IPS DF 19.7 (cell line): Measurements from ENCODE around the gene PPP1R12A.
A peak's percentile ranks its signal among the peaks of the same experiment; 100 is the strongest.
"Not testable (repeated sequence)": the region's sequence is repeated elsewhere in the genome, so short reads cannot be mapped to it uniquely, and the experiment has no call there.

Experiments used
- DNase-seq: peaks from one replicate; pipeline ENCODE4 v3.0.0-alpha.2; 2013; ENCODE audit warnings: low read depth, low spot score

The PPP1R12A gene

GRCh38 chr12:79891506-79892162, 43.3 kb downstream of the PPP1R12A start:
- DNase-seq: no peak

DNA sequence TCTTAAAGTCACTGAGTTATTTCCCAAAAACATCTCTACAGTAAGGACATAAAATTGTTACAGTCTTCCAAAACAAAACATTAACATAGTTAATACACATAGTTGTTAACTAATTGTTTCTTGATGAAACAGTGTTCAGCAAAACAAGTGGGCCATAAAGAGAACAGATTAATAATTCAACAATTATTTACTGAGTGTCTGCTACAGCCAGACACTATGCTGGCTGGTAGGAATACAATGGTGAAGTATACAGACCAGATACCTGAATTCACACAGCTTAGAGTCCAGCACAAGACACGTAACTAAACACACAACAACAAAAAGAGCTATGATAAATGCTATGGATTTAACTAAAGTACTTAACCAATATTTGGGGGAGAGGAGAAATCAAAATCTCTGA, 47.0 kb downstream of the PPP1R12A start:
- DNase-seq: no peak

DNA sequence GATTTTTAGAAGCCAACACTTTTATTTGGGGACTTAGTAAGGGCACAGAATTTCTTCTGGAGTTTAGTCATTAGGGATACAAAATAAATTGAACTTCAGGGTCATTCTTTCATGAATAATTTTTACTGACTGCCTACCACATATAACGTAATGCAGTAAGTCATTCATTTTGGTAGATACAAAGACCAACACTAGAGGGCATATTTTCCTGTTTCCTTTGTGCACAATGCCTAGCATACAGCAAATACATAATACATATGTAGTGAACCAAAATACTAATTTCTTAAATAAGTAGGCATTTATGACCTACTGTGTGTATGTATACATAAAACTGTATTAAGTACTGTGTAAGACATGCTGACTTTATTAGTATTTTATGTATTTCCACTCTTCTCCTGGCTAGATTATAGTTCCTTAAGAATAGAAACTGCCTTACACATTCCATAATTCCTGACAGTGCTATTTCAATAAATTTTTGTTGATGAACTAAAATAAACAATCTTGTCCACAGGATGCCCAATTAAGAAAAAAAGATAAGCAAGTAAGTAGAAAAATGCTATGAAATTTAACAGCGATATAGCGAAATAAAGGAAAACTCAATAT, 47.9 kb downstream of the PPP1R12A start:
- DNase-seq: no peak

GRCh38 chr12:79885911-79886490, 48.9 kb downstream of the PPP1R12A start:
- DNase-seq: no peak

GRCh38 chr12:79884401-79885006, 50.4 kb downstream of the PPP1R12A start:
- DNase-seq: no peak

DNA sequence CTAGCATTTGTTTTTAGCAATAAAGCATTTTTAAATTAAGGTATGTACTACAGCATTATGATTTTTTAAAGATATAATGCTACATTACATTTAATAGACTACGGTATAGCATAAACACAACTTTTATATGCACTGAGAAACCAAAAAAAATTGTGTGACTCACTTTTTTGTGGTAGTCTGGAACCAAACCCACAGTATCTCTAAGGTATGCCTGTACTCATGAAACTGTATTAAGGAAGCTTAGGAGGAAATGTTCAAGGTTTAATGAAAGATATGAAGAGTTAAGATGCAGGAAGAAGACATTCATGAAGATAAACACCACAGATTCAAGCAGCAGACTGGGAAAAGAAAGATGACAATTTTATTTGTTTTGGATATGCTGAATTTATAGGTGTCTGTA, 51.7 kb downstream of the PPP1R12A start:
- no peak for DNase-seq

DNA sequence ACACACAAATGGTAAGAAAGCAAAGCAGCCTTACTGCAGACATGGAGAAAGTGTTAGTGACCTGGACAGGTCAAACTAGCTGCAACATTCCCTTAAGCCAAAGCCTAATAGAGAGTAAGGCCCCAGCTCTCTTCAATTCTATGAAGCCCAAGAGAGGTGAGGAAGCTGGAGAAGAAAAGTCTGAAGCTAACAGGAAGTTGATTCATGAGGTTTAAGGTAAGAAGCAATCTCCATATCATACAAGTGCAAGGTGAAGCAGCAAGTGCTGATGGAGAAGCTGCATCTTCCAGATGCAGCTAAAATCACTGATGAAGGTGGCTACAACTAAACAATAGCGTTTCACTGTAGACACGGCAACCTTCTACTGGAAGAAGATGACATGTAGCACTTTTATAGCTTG, 53.5 kb downstream of the PPP1R12A start:
- no peak for DNase-seq

GRCh38 chr12:79878506-79878905, 56.4 kb downstream of the PPP1R12A start:
- DNase-seq: not testable (repeated sequence)

- no peak for DNase-seq
Measured at GRCh38 chr12:79877246-79877645, 57.7 kb downstream of the PPP1R12A start.

DNA sequence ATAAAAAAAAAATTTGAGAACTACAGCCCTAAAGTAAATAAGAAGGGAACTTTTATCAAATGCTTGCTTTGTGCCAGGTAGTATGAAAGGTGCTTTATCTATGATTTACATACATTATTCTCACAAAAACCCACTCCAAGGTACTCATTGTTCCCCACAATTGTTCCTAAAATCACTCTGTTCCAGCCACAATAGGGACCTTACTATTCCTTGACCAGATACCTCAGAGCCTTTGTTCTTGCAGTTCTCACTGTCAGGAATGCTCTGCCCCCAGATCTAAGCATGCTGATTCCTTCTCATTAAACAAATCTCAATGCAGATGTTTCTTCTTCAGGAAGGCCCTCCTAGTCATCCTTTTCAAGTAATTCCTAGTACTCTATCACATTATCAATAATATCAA, 60.2 kb downstream of the PPP1R12A start:
- DNase-seq: peak; percentile 35

GRCh38 chr12:79873201-79873600, 61.7 kb downstream of the PPP1R12A start:
- DNase-seq: no peak

DNA sequence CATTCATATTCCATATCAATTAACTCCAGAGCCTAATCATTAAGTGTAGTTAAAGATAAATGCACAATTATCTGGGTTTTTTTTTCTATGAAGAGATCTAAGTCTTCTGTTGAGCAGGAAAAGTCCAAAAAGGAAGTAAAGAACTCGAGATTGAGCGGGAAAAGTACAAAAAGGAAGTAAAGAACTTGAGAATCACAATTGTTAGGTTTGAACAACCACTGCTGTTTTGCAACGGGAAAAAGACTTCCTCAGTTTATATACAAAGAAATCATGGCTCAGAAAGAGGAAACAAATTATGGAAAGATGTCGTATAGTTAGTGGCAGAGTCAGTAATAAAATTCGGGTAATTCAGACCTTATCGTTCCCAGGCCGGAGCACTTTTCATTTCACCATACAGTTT, 63.3 kb downstream of the PPP1R12A start:
- DNase-seq: no peak

DNA sequence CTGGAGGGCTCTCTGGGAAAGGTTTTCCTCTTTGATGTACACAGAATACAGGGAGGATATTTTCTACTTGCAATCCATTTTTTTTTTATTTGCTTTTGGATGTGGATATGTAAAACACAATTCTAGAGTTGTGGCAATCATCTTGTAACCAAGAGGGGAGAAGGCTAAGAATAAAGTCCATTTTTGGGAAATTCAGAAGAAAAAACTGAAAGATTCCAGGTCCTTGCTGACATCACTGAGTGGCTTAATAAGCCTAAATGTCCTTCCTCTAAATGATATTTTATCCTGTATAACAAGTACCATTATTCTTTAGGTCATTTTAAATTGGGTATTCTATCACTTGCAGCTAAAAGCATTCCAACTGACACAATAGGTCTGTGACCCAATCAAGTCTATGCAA, 64.0 kb downstream of the PPP1R12A start:
- DNase-seq: no peak

DNA sequence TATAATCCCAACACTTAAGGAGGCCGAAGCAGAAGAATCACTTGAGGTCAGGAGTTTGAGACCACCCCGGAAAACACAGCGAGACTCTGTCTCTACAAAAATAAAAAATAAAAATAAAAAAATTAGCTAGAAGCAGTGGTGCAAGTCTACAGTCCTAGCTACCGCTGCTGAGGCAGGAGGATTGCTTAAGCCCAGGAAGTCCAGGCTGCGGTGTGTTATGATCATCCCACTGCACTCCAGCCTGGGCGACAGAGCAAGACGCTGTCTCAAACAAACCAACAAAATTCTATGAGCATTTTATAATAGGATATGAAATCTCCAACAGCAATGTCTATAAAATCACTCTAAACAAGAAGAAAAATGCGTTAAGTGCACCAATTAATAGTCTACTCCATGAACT, 75.3 kb downstream of the PPP1R12A start:
- no peak for DNase-seq

- no peak for DNase-seq
Measured at GRCh38 chr12:79858518-79858917, 76.4 kb downstream of the PPP1R12A start.

DNA sequence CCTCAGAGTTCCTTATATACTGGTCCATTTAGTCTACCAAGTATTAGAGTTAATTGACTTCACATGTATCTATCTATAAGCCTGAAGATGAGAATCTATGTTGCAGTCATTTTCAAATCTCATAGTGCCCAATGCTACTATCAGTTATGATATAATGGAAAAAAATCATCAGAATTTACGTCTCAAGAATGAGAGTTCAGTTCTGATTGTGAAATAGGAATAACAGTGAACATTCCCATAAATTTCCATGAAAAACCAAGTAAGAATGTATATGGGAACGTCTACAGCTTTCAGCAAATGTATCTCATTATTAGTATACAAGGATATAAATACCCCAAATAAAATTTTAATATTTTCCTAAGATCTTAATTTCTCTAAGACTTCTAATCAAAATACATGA, 77.2 kb downstream of the PPP1R12A start:
- no peak for DNase-seq

- no peak for DNase-seq
Measured at GRCh38 chr12:79850610-79851299, 84.1 kb downstream of the PPP1R12A start.

DNA sequence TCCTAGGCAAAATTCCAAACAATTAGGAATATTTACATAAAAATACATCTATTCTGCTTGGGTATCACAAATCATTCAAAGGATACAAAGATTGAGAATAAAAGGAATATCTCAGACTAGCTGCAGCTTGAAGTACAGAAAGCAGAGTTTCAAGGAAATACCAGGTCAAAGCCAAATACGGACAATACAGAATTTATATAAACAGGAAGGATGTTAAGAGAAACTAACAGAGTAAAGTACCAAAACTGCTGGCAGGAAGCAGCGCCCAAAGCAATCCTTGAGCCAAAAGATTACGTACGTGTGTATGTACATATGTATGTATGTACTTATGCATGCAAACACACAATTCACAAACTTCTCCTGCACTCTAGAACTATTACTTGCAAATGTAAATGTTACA, 86.6 kb downstream of the PPP1R12A start:
- no peak for DNase-seq

- no peak for DNase-seq
Measured at GRCh38 chr12:79847417-79847816, 87.5 kb downstream of the PPP1R12A start.

GRCh38 chr12:79844693-79845092, 90.2 kb downstream of the PPP1R12A start:
- DNase-seq: peak; percentile 78

DNA sequence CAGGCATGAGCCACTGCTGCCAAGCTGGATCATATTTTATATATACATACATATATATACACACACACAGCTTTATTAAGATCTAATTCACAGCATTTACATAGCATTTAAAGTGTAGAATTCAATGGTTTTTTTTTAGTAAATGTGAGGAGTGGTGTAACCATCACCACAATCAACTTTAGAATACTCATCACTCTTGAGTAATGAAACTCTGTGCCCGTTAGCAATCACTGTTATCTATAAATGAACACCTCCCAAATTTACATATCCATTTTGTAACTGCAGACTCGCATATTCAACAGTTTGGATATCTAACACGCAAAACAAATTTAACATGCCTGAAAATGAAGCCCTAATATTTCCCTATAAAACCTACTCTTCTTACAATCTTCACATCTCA, 90.9 kb downstream of the PPP1R12A start:
- DNase-seq: no peak

GRCh38 chr12:79842630-79843029, 92.3 kb downstream of the PPP1R12A start:
- DNase-seq: no peak
